Left ventricle myocardium superior (tissue), 1 donor: Measurements from ENCODE around the gene ZNF717. TPM values are rescaled to one million over a fixed set of nuclear protein-coding genes. Genes with fewer than 3 reads are reported as not detected.

Experiments used
- microRNA-seq: library from miRNA; unstranded; fragments of <30 nt; microRNA quantifications from one replicate; pipeline ENCODE4 v1.2.0, GENCODE V29; 2020; ENCODE audit warnings: borderline number of aligned reads
- total RNA-seq: library from RNA; stranded (reverse); fragmentation: NEBNext Ultra II Directional; extraction: Animal tissue kit (Norgen Biotek cat#: 25700); gene quantifications from one replicate; pipeline ENCODE4 v1.2.1, GENCODE V29; 2021
- donor health status: DM: no; HTN: yes; CAD: no; lungs with severe emphysema.

Gene ZNF717
- total RNA-seq, 1 donor from 2014 or later = 7.7 TPM

Small RNA genes lying within 50 kb of the gene (microRNA-seq; reads per million reads assigned to microRNA genes)
- not detected for gene MIR4273

Other genes starting within 250 kb of the ZNF717 start
- gene FRG2C, start 121.2 kb downstream of the ZNF717 start, total RNA-seq = not detected